Superior temporal gyrus (tissue), 1 donor: ENCODE measurements around the gene NMT1.
A peak's percentile ranks its signal among the peaks of the same experiment; 100 is the strongest.

Source experiments
- DNase-seq: peaks from one replicate; pipeline ENCODE4 v3.0.0-alpha.2; 2016; ENCODE audit errors: extremely low spot score

The NMT1 gene

GRCh38 chr17:45060797-45061605 is at the start of gene NMT1:
Gene NMT1 (plus strand): TSS chr17:45061317. CDS start chr17:45061330, 13 bp downstream.
- peak; percentile 100 for DNase-seq

DNA sequence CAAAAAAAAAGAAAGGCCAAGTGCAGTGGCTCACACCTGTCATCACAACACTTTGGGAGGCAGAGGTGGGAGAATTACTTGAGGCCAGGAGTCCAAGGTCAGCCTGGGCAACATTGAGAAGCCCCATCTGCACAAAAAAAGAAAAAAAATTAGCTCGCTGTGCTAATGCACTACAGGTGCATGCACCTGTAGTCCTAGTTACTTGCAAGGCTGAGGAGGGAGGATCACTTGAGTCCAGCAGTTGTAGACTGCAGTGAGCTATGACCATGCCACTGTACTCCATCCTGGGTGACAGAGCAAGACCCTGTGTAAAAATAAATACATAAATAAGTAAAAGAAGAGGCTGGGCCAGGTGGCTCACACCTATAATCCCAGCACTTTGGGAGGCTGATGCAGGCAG is 49.4 kb upstream of the NMT1 start:
- DNase-seq: no peak

DNA sequence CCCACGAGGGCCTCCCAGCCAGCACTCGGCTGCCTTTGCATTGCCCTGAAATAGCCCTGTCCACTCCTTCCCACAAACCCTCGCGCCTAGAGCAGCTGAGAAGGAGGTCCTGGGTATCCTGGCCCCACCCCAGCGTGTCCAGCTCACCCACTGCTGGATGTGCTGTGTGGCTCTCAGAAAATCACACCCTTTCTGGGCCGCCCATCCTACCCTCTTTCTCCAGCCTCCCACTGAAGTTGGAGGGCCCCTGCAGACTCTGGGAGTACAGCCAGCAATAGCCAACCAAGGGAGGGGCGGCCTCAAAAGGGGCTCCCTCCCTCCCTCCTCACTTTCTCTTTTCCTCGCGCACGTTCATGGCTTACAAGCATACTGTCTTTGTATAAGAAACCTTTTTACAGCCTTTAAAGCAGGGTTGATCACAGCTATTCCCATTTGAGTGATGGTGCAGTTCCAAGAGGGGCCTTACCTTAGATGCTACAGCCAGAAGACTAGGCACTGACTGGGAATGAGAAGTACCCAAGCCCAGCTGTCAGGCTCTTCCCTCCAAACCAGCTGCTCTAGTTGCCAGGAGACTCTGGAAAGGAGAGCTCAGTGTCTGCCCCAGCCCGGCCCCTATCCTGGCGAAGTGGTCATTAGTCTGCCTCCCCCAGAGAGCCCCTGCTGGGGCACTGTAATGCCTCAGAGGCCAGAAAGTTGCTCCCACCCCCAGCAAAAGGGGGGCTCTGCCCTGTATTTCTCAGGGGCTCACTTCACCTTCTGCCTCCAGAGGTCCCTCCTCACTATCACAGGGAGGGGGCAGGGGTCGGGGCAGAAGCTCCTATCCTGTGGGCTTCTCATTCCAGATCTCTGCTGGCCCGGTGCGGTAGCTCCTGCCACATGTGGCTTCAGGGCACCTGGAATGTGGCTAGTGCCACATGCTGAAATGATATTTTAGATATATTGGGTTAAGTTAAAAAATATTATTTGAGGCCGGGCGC is 47.8 kb upstream of the NMT1 start:
- no peak for DNase-seq

- no peak for DNase-seq
These were observed 44.9 kb upstream of the NMT1 start for GRCh38 chr17:45016237-45016636.

DNA sequence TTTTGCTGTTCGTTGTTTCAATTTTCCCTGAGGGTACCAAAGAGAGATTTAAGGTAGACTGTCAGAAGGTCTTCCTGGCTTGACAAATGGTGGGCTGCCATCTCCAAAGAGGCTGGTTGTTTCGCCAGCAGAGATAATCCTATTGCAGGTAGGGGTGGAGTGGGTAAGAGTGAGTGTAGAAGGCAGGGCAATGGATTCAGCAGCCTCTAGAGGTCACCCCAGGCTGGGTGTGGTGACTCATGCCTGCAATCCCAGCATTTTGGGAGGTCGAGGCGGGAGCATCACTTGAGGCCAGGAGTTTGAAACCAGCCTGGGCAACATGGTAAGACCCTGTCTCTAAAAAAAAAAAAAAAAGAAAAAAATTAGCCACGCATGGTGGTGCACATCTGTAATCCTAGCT is 44.3 kb upstream of the NMT1 start:
- no peak for DNase-seq

- DNase-seq: no peak
These were observed 42.6 kb upstream of the NMT1 start for GRCh38 chr17:45018514-45018847.

- no peak for DNase-seq
These were observed 42.0 kb upstream of the NMT1 start for GRCh38 chr17:45018848-45019711.

DNA sequence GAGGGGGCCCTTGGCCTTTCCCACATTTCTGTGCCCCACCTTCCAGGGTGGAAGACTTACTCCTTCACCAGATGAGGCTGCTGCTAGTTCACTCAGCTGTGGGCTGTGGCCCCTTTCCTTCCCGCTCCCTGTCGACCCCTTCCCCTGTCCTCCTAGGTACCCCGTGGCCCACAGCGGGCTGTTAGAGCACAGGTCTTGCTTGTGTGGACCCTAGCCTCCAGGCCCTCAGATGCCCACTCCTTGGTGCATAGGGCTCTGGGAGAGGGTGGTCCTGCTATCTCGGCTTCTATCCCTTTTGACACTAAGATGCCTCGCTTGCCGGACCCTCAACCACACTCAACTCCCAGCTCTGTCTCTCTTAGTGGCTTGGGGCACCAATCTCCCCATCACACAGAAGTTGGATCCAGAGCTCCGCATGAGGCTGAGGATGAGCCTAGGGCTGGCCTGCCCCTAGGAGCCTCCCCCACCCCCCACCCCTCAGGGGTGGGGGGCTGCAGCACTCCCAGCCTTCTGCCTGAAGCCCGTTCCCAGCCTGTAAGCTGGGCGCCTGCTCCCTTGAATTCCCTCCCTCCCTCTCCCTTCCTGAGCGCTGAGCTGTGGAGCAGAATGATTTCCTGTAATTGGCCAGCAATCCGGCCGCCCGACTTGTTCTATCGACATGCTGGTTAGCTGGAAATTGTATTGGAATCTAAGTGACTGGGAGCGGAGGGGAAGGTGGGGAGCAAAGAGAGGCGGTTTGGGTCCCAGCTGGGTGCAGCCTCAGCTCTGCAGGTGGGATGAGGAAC is 40.6 kb upstream of the NMT1 start:
- DNase-seq: no peak

GRCh38 chr17:45021607-45022287 is 39.4 kb upstream of the NMT1 start:
- peak; percentile 61 for DNase-seq

DNA sequence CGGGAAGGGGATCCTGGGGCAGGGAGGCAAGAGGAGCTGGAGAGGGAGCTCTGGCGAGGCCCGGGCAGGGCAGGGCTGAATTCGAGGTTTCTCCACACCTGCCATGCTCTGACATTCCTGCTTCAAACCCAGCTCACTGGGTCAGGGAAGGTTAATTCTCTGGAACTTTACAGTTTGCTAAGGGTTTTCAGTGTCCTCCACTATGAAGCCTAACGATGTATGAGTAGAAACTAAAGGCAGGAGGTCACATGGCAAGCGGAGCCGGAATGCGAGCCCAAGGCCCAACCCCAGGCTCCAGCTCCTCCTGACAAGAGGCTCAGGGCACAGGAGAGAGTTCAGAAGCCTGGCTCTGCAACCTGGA is 38.8 kb upstream of the NMT1 start:
- DNase-seq: no peak

DNA sequence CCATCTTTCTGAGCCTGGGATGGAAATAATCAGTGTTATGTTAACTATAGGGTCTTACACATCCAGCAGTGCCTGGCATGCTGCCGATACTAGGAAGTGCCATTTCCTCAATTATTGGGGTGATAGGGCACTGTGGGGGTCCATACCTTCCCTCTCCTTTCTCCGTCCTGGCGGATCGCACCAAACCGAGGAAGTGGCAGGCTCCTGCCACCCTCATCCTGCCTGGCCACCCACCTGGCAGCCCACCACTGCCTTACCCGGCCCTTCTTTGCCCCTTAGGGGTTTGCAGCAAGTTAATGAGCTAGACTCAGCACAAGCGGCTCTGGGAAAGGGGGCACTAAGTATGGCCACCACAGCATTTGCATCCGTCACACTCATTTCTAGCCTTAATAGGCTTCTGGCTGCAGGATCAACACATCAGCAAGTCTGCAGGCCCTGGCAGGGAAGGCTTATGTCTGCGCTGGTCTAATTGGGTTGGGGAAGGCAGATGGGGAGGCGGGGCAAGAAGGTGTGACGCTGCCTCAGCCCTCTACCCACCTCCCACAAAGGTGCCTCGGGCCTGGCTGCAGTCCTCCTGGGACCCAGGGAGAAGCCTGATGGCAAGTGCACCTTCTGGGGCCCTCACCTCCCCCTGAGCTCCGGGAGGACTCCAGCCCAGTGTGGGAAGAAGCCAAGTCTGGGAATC is 38.3 kb upstream of the NMT1 start:
- DNase-seq: no peak

DNA sequence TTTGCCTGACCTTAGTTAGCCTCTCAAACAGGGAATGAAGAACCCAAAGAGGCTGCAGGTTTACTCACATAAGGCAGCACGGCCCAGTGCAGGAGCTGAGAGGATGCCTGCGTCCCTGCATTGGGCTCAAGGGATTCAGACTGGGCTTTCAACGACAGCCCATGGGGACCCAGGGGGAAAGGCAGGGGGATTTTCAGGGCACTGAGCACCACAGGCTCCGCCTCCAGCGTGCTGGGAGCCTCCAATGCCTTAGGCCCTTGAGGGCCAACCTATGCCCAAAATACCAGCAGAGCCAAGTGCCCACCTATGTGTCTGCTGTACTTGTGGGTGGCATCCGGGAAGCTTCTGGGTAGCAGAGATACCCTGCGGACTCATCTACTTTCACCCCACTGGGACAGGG is 32.0 kb upstream of the NMT1 start:
- no peak for DNase-seq

DNA sequence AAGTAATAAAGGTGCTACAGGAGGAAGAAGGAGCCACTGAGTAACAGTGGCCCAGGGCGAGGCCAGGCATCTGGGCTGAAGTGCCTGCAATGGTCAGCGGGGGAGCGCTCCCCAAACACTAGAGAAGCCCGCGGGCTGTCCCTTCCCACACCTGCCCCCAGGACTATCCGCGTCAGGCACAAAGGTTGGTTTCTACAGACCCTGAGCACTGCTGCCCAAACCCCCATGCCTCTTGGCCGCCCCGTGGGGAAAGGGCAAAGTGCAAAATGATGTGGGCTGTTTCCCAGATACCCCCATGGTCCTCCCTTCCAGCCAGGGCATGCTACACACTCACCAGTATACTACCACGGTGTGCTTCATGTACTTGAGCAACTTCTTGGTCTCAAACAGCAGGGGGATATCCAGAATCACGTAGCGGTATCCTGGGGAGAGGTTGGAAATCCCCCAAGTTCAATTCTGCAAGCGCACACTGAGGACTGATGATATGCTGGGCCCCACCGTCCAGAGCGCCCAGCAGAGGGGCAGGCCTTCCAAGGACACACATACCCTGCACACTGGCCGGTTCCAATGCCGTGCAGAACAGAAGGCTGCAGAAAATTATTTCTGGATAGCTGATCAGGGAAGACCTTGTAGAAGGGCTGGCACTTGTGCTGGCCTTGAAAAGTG is 31.2 kb upstream of the NMT1 start:
- no peak for DNase-seq

- no peak for DNase-seq
These were observed 30.4 kb upstream of the NMT1 start for GRCh38 chr17:45030733-45031132.

DNA sequence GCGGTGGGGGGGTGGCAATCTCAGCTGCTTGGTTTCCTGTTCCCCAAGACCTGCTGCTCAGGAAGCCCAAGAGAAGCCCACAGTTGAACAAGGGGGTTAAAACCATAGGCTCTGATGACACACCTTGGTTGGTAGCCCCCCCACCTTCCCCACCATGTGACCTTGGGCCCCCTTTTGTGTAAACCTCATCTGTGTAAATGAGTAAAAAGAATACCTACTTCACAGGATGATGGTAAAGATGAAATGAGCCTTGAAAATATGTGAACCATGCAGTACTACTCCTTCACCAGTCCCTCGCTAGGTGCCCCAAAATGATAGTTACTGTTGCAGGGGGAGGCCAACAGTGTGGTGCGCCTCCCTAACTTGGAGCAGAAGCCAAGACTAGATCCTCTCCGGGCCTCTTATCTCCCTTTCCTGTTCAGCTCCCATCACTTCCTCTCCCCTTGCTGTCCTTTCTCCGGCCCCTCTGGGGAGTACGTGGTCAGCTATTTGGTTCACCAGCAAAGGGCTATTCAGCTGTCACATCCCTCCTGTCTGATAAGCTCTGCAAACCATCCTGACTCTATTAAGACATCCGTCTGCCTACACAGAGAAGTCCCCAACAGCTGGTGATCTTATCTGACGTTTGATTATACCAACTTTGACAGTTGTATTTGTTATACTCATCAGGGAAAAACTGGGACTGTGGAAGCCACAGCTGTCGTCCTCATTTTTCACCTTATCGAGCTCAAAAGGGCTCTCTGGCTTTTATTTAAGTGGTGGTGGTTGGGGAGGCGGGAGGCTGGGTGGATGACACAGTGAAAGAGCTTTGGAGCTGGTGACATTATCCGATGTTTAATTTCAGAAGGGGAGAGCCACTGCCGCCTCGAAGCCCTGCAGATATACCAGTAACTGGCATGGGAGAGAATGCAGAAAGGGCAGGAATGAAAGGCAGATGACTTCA is 29.6 kb upstream of the NMT1 start:
- no peak for DNase-seq

DNA sequence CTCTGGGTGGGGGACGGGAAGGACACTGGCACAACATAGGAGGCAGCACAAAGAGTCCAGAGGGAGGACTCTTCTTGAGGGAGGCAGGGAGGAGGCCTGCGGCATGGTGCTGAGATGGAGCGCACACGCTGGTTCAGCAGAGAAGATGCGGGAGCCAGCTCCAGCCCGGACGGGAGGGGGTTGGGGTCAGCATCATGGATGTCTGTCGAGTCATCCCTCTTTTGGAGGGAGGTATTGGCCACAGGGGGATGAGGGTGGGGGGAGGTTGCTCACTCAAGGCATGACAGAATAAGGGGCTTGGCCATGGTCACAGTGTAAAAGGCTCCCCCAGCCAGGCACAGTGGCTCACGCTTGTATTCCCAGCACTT is 29.0 kb upstream of the NMT1 start:
- no peak for DNase-seq

GRCh38 chr17:45034599-45034998 is 26.5 kb upstream of the NMT1 start:
- DNase-seq: no peak

DNA sequence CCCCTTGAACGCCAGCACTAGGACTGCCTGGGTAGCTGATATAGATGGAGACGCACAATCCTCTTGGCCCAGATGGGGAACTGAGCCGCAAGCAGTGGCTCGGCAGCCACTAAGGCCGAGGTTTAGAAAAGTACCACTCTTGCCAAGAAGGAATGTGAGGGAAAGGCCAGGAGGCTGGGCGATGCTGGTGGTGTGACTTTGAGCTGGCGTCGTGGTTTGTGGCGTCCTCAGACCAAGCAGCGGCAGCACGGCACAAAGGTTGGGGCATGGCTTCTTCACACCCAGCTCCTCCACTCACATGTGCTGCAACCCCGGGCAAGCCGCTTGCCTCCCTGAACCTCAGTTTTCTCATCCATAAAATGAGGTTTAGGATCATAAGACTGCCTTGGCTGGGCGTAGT is 25.3 kb upstream of the NMT1 start:
- DNase-seq: no peak
